ENCODE measurements around the gene STXBP2.
A peak's percentile ranks its signal among the peaks of the same experiment; 100 is the strongest.

Gene STXBP2

DNA sequence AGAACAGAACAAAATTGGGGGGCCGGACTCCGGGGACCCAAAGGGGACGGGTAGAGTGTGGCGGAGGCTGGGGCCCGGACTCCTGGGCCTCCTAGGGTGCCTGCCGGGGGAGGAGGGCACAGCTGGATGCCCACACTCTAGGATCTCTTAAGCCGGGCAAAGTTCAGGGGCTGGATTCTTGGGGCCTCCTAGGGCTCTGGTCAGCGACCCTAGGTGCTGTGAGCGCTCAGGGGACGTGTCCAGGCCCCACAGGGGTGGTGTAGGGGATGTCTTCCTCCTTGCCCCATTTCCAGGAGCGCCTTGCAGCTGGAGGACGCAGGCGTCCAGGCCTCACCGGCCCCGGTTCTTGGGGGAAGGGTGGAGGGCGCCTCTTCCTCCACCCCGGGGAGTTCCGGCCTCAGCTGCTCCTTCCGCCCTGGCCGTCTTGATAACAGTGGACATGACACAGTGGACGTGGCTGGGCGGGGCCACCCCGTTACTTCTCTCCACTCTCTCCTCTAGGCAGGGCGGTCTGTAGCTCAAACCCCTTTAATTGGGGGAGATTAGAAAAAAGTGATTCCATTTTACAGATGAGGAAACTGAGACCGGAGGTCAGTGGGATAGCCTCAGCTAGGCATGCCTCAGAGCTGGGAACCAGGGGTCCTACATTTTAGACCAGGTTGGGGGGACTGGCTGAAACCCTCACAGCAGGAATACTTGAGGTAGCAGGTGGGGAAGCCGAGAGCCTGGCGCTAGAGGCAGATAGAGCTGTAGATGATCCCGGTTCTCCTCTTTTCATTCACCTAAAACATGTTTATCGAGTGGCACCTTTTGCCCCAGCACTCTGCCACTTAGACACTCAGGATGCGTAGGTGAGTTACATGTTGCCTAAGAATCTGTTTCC lies 705 bp downstream of the STXBP2 start:
- Histone ChIP-seq H3K4me1 (ENCODE audit: control insufficient read depth in 2 of 2, insufficient read depth in 1 of 2, low read depth in 1 of 2, low read length in 2 of 2) (peaks cover 0 to 7% of the 10 kb centered on the region in 2 donors), H3K18ac (ENCODE audit: low read length) (peak overlapping the region; percentile 87), H2BK120ac (ENCODE audit: low read depth, low read length) (no peak overlapping the region), H2BK12ac (ENCODE audit: low read length) (no peak overlapping the region), H3K23ac (ENCODE audit: low read depth, low read length, poor library complexity) (peak overlapping the region; percentile 85), H2AFZ (ENCODE audit: low read length) (no peak overlapping the region), H3K4me3 (ENCODE audit: low read length in 2 of 2) (peak overlapping the region in 1 of 2 donors; percentile 68), H3K14ac (ENCODE audit: low read length) (peak overlapping the region; percentile 38), H2BK5ac (ENCODE audit: low read length) (no peak overlapping the region), H3K9ac (ENCODE audit: low read depth, low read length, poor library complexity) (no peak overlapping the region), H4K91ac (ENCODE audit: low read depth, low read length, poor library complexity) (no peak overlapping the region), H4K8ac (ENCODE audit: low read depth, low read length) (no peak overlapping the region), H3K79me1 (ENCODE audit: low read depth, low read length) (peaks cover 3% of the 10 kb centered on the region), H3K27ac (replicated peaks; ENCODE audit: low read length) (no peak overlapping the region), H3K4me2 (ENCODE audit: insufficient read depth, low read length, poor library complexity, severe bottlenecking) (peak overlapping the region; percentile 73), H2AK5ac (ENCODE audit: low read depth, low read length) (peak overlapping the region; percentile 7), H2BK15ac (ENCODE audit: low read length) (peak overlapping the region; percentile 17), H3K9me3 (replicated peaks in 1 of 2; ENCODE audit: control insufficient read depth in 2 of 2, insufficient read depth in 1 of 2, low read depth in 1 of 2, low read length in 2 of 2) (peaks cover 0 to 8% of the 10 kb centered on the region in 2 donors), H3K36me3 (replicated peaks in 1 of 2; ENCODE audit: control insufficient read depth in 2 of 2, insufficient read depth in 2 of 2, low read length in 2 of 2) (peaks cover 0 to 3% of the 10 kb centered on the region in 2 donors), H3K27me3 (ENCODE audit: control insufficient read depth in 3 of 3, insufficient read depth in 3 of 3, low read depth in 1 of 3, low read length in 3 of 3) (peaks cover 0 to 24% (median 11%) of the 10 kb centered on the region in 3 experiments), H3K4ac (ENCODE audit: low read length) (peak overlapping the region; percentile 37)
- no peak for DNase-seq (ENCODE audit: low spot score)
- WGBS, 2 donors (ENCODE audit: extremely low coverage in 2 of 2, insufficient read length in 2 of 2, insufficient replicate concordance in 1 of 2) = no CpG with 5 or more reads among the region's 30 CpGs

DNA sequence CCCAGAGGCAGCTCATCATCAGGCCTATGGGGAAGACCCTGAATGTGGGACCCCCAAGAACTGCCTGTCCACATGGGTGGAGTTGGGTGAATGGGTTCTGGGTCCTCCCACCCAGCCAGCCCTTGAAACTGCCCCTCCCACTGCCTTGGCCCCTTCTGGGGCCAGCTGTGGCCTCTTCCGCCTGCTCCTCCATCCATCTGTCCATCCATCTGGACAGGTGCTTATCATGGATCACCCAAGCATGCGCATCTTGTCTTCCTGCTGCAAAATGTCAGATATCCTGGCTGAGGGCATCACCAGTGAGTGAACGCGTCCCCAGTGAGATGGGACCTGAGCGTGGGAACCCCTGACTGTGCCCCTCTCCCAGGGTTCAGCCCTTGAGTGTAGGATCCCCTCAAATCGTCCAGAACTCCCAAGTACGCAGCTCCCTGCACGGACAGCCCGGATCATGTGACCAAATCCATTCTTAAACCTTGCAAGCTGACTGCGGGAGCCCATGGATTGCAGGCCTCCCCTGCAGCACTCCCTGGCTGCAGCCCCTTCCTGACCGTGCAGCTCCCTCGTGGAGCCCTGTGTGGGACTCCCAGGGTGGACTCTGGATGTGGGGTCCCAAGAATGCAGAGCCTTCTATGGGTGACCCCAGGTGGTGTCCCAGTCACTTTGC lies 2.0 kb downstream of the STXBP2 start:
- no peak overlapping the region for H4K91ac ChIP-seq (ENCODE audit: low read depth, low read length, poor library complexity)
- H2BK12ac ChIP-seq (ENCODE audit: low read length) = no peak overlapping the region
- H2AK5ac ChIP-seq (ENCODE audit: low read depth, low read length) = no peak overlapping the region
- peaks cover 0 to 24% (median 11%) of the 10 kb centered on the region in 3 experiments for H3K27me3 ChIP-seq (ENCODE audit: control insufficient read depth in 3 of 3, insufficient read depth in 3 of 3, low read depth in 1 of 3, low read length in 3 of 3)
- peaks cover 0 to 7% of the 10 kb centered on the region in 2 donors for H3K4me1 ChIP-seq (ENCODE audit: control insufficient read depth in 2 of 2, insufficient read depth in 1 of 2, low read depth in 1 of 2, low read length in 2 of 2)
- no peak for DNase-seq (ENCODE audit: low spot score)
- H3K9ac ChIP-seq (ENCODE audit: low read depth, low read length, poor library complexity) = no peak overlapping the region
- no peak overlapping the region for H3K4ac ChIP-seq (ENCODE audit: low read length)
- H3K9me3 ChIP-seq (replicated peaks in 1 of 2; ENCODE audit: control insufficient read depth in 2 of 2, insufficient read depth in 1 of 2, low read depth in 1 of 2, low read length in 2 of 2) = peaks cover 0 to 8% of the 10 kb centered on the region in 2 donors
- H4K8ac ChIP-seq (ENCODE audit: low read depth, low read length) = no peak overlapping the region
- H3K27ac ChIP-seq (replicated peaks; ENCODE audit: low read length) = no peak overlapping the region
- no peak overlapping the region for H3K4me2 ChIP-seq (ENCODE audit: insufficient read depth, low read length, poor library complexity, severe bottlenecking)
- no peak overlapping the region for H3K23ac ChIP-seq (ENCODE audit: low read depth, low read length, poor library complexity)
- H3K14ac ChIP-seq (ENCODE audit: low read length) = no peak overlapping the region
- no peak overlapping the region for H2BK15ac ChIP-seq (ENCODE audit: low read length)
- H3K79me1 ChIP-seq (ENCODE audit: low read depth, low read length) = peaks cover 3% of the 10 kb centered on the region
- H2BK5ac ChIP-seq (ENCODE audit: low read length) = no peak overlapping the region
- no peak overlapping the region for H2BK120ac ChIP-seq (ENCODE audit: low read depth, low read length)
- peaks cover 0 to 3% of the 10 kb centered on the region in 2 donors for H3K36me3 ChIP-seq (replicated peaks in 1 of 2; ENCODE audit: control insufficient read depth in 2 of 2, insufficient read depth in 2 of 2, low read length in 2 of 2)
- no peak overlapping the region for H2AFZ ChIP-seq (ENCODE audit: low read length)
- WGBS, 2 donors (ENCODE audit: extremely low coverage in 2 of 2, insufficient read length in 2 of 2, insufficient replicate concordance in 1 of 2) = no CpG with 5 or more reads among the region's 12 CpGs
- no peak overlapping the region for H3K18ac ChIP-seq (ENCODE audit: low read length)
- no peak overlapping the region for H3K4me3 ChIP-seq (ENCODE audit: low read length in 2 of 2)

DNA sequence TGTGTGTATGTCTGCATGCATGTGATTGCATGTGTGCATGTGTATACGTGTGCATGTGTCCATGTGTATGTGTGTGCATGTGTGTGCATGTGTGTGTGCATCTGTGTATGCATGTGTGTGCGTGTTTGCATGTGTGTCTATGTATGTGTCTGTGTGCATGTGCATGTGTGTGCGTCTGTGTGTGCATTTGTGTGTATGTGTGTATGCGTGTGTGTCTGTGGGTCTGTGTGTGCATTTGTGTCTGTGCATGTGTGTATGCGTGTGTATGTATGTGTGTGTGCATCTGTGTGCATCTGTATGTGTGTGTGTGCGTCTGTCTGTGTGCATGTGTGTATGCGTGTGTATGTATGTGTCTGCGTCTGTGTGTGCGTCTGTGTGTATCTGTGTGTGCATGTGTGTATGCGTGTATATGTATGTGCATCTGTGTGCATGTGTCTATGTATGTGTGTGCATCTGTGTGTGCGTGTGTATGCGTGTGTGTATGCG lies 3.0 kb downstream of the STXBP2 start:
- no peak overlapping the region for H2AK5ac ChIP-seq (ENCODE audit: low read depth, low read length)
- no peak overlapping the region for H3K27ac ChIP-seq (replicated peaks; ENCODE audit: low read length)
- peak overlapping the region; percentile 47 for H2BK120ac ChIP-seq (ENCODE audit: low read depth, low read length)
- H3K9ac ChIP-seq (ENCODE audit: low read depth, low read length, poor library complexity) = peak overlapping the region; percentile 85
- no peak overlapping the region for H2AFZ ChIP-seq (ENCODE audit: low read length)
- peaks cover 0 to 24% (median 11%) of the 10 kb centered on the region in 3 experiments for H3K27me3 ChIP-seq (ENCODE audit: control insufficient read depth in 3 of 3, insufficient read depth in 3 of 3, low read depth in 1 of 3, low read length in 3 of 3)
- peak overlapping the region; percentile 44 for H3K4ac ChIP-seq (ENCODE audit: low read length)
- H2BK15ac ChIP-seq (ENCODE audit: low read length) = no peak overlapping the region
- peaks cover 0 to 7% of the 10 kb centered on the region in 2 donors for H3K4me1 ChIP-seq (ENCODE audit: control insufficient read depth in 2 of 2, insufficient read depth in 1 of 2, low read depth in 1 of 2, low read length in 2 of 2)
- peak overlapping the region; percentile 1 for H3K23ac ChIP-seq (ENCODE audit: low read depth, low read length, poor library complexity)
- peaks cover 3% of the 10 kb centered on the region for H3K79me1 ChIP-seq (ENCODE audit: low read depth, low read length)
- H3K4me2 ChIP-seq (ENCODE audit: insufficient read depth, low read length, poor library complexity, severe bottlenecking) = no peak overlapping the region
- H4K91ac ChIP-seq (ENCODE audit: low read depth, low read length, poor library complexity) = peak overlapping the region; percentile 82
- DNase-seq (ENCODE audit: low spot score) = no peak
- peaks cover 0 to 3% of the 10 kb centered on the region in 2 donors for H3K36me3 ChIP-seq (replicated peaks in 1 of 2; ENCODE audit: control insufficient read depth in 2 of 2, insufficient read depth in 2 of 2, low read length in 2 of 2)
- peak overlapping the region; percentile 35 for H3K18ac ChIP-seq (ENCODE audit: low read length)
- H4K8ac ChIP-seq (ENCODE audit: low read depth, low read length) = peak overlapping the region; percentile 66
- peak overlapping the region; percentile 96 for H3K14ac ChIP-seq (ENCODE audit: low read length)
- H3K4me3 ChIP-seq (ENCODE audit: low read length in 2 of 2) = peak overlapping the region in 1 of 2 donors; percentile 67
- no CpG with 5 or more reads among the region's 13 CpGs for WGBS, 2 donors (ENCODE audit: extremely low coverage in 2 of 2, insufficient read length in 2 of 2, insufficient replicate concordance in 1 of 2)
- H2BK5ac ChIP-seq (ENCODE audit: low read length) = peak overlapping the region; percentile 66
- peaks cover 0 to 8% of the 10 kb centered on the region in 2 donors for H3K9me3 ChIP-seq (replicated peaks in 1 of 2; ENCODE audit: control insufficient read depth in 2 of 2, insufficient read depth in 1 of 2, low read depth in 1 of 2, low read length in 2 of 2)
- H2BK12ac ChIP-seq (ENCODE audit: low read length) = peak overlapping the region; percentile 87

DNA sequence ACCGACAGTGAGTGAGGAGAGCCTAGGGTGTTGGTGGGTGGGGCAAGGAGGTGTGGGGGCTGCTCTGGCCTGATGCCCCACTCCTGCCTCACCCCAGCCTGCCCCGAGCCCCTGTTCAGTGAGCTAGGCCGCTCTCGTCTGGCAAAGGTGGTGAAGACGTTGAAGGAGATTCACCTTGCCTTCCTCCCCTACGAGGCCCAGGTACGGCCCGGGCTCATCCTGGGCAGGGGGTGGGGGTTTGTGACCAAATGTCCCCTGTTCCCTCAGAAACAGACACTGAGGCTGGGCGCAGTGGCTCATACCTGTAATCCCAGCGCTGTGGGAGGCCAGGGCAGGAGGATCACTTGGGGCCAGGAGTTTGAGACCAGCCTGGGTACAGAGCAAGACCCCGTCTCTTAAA lies 3.9 kb downstream of the STXBP2 start:
- no peak overlapping the region for H2BK15ac ChIP-seq (ENCODE audit: low read length)
- H3K4me1 ChIP-seq (ENCODE audit: control insufficient read depth in 2 of 2, insufficient read depth in 1 of 2, low read depth in 1 of 2, low read length in 2 of 2) = peaks cover 0 to 7% of the 10 kb centered on the region in 2 donors
- no peak for DNase-seq (ENCODE audit: low spot score)
- H3K18ac ChIP-seq (ENCODE audit: low read length) = no peak overlapping the region
- no peak overlapping the region for H3K23ac ChIP-seq (ENCODE audit: low read depth, low read length, poor library complexity)
- no peak overlapping the region for H4K91ac ChIP-seq (ENCODE audit: low read depth, low read length, poor library complexity)
- H2BK5ac ChIP-seq (ENCODE audit: low read length) = no peak overlapping the region
- no CpG with 5 or more reads among the region's 11 CpGs for WGBS, 2 donors (ENCODE audit: extremely low coverage in 2 of 2, insufficient read length in 2 of 2, insufficient replicate concordance in 1 of 2)
- peaks cover 0 to 3% of the 10 kb centered on the region in 2 donors for H3K36me3 ChIP-seq (replicated peaks in 1 of 2; ENCODE audit: control insufficient read depth in 2 of 2, insufficient read depth in 2 of 2, low read length in 2 of 2)
- peaks cover 0 to 8% of the 10 kb centered on the region in 2 donors for H3K9me3 ChIP-seq (replicated peaks in 1 of 2; ENCODE audit: control insufficient read depth in 2 of 2, insufficient read depth in 1 of 2, low read depth in 1 of 2, low read length in 2 of 2)
- H2AFZ ChIP-seq (ENCODE audit: low read length) = no peak overlapping the region
- no peak overlapping the region for H2BK120ac ChIP-seq (ENCODE audit: low read depth, low read length)
- H4K8ac ChIP-seq (ENCODE audit: low read depth, low read length) = no peak overlapping the region
- H3K4ac ChIP-seq (ENCODE audit: low read length) = no peak overlapping the region
- no peak overlapping the region for H3K14ac ChIP-seq (ENCODE audit: low read length)
- H2BK12ac ChIP-seq (ENCODE audit: low read length) = no peak overlapping the region
- H3K4me2 ChIP-seq (ENCODE audit: insufficient read depth, low read length, poor library complexity, severe bottlenecking) = no peak overlapping the region
- peak overlapping the region; percentile 52 for H2AK5ac ChIP-seq (ENCODE audit: low read depth, low read length)
- H3K4me3 ChIP-seq (ENCODE audit: low read length in 2 of 2) = no peak overlapping the region
- no peak overlapping the region for H3K9ac ChIP-seq (ENCODE audit: low read depth, low read length, poor library complexity)
- H3K79me1 ChIP-seq (ENCODE audit: low read depth, low read length) = peaks cover 5% of the 10 kb centered on the region
- peaks cover 0 to 21% (median 7%) of the 10 kb centered on the region in 3 experiments for H3K27me3 ChIP-seq (ENCODE audit: control insufficient read depth in 3 of 3, insufficient read depth in 3 of 3, low read depth in 1 of 3, low read length in 3 of 3)
- H3K27ac ChIP-seq (replicated peaks; ENCODE audit: low read length) = no peak overlapping the region
